WI38 (cell line): ENCODE measurements around the gene PPP1R12C.
A peak's percentile ranks its signal among the peaks of the same experiment; 100 is the strongest.
"Not testable (repeated sequence)": the region's sequence is repeated elsewhere in the genome, so short reads cannot be mapped to it uniquely, and the experiment has no call there.

Source experiments
- H3K4me3 ChIP-seq: 2 replicates; pipeline ENCODE4 v1.5.1; 2011; ENCODE audit warnings: low read depth, mild to moderate bottlenecking, control low read depth, low read length
- TF ChIP-seq, protein P1 (sequence below): IDR thresholded peaks from 2 replicates; pipeline ENCODE4 v1.5.1; 2012; ENCODE audit warnings: low read depth, mild to moderate bottlenecking, control low read depth, low read length

The PPP1R12C gene

DNA sequence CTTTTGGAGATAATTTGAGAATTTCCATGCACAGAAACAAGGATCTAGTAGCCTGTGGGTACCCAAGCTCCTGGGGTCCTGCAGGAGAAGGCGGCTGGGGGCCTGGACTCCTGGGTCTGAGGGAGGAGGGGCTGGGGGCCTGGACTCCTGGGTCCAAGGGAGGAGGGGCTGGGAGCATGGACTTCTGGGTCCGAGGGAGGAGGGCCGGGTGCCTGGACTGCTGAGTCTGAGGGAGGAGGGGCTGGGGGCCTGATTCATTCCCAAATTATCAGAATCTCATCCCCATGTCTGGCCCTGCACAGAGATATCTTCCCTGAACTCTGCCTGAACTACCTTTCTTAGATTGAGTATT, 54.0 kb downstream of the PPP1R12C start:
- TF ChIP-seq, protein P1, sequence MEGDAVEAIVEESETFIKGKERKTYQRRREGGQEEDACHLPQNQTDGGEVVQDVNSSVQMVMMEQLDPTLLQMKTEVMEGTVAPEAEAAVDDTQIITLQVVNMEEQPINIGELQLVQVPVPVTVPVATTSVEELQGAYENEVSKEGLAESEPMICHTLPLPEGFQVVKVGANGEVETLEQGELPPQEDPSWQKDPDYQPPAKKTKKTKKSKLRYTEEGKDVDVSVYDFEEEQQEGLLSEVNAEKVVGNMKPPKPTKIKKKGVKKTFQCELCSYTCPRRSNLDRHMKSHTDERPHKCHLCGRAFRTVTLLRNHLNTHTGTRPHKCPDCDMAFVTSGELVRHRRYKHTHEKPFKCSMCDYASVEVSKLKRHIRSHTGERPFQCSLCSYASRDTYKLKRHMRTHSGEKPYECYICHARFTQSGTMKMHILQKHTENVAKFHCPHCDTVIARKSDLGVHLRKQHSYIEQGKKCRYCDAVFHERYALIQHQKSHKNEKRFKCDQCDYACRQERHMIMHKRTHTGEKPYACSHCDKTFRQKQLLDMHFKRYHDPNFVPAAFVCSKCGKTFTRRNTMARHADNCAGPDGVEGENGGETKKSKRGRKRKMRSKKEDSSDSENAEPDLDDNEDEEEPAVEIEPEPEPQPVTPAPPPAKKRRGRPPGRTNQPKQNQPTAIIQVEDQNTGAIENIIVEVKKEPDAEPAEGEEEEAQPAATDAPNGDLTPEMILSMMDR: no peak
- H3K4me3 ChIP-seq: peak overlapping the region; percentile 83

- H3K4me3 ChIP-seq: peak within 1 kb of the TSS; percentile 83
- TF ChIP-seq, protein P1: no peak
Measured at GRCh38 chr19:55062735-55063491, 54.5 kb downstream of the PPP1R12C start, which contains the start of gene RDH13. Gene RDH13, minus strand, starts transcription at chr19:55063148. Its CDS starts 116 bp downstream, at chr19:55063032.

DNA sequence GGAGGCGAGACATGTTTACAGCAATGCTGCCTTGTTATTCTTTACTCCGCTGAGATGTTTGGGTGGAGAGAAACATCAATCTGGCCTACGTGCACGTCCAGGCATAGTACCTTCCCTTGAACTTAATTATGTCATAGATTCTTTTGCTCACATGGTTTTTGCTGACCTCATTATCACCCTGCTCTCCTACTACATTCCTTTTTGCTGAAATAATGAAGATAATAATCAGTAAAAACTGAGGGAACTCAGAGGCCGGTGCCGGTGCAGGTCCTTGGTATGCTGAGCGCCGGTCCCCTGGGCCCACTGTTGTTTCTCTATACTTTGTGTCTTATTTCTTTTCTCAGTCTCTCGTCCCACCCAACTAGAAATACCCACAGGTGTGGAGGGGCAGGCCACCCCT, 57.1 kb downstream of the PPP1R12C start:
- H3K4me3 ChIP-seq: not testable (repeated sequence)

DNA sequence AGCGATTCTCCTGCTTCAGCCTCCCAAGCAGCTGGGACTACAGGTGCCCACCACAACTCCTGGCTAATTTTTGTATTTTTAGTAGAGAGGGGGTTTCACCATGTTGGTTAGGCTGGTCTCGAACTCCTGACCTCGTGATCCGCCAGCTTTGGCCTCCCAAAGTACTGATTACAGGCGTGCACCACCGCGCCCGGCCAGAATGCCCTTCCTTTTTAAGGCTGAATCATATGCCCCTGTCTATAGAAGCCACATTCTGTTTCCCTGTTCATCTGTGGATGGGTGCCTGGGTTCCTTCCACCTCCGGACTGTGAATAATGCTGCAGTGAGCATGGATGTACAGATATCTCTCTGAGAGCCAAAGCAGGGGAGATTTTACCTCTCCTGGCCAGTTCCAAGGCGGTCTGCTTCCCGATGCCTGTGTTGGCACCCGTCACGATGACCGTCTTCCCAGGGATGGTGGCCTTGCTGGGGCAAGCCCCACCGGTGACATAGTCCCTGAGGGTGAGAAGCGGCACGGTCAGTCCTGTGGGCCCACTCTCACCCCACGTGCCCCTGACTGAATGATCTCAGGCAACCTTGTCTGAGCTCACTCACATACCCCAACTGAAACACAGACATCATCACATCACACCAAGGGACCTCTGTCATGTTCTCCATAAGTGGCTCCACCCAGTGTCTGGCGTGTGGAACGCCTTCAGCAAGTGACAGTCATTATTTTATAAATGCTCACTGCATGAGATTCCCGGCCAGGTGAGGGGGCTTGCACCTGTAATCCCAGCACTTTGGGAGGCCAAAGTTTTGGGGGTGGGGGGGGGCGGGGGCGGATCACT, 58.4 kb downstream of the PPP1R12C start:
- TF ChIP-seq, protein P1: no peak
- no peak overlapping the region for H3K4me3 ChIP-seq

DNA sequence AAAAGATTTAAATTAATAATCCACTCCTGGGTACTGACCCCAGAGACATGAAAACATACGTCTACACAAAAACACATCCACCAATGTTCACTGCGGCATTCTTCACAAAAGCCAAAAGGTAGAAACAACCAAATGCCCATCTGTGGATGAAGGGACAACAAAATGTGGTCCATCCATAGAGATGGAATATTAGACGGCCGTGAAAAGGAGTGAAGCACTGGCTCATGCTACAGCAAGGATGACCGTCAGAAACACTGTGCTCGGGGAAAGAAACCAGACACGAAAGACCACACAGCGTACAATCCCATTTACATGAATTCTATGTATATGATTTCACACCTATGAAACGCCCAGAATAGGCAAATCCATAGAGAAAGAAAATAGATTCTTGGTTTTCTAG, 60.6 kb downstream of the PPP1R12C start:
- H3K4me3 ChIP-seq: no peak overlapping the region
- TF ChIP-seq, protein P1: no peak

GRCh38 chr19:55053735-55054134, 63.7 kb downstream of the PPP1R12C start:
- H3K4me3 ChIP-seq: no peak overlapping the region
- TF ChIP-seq, protein P1: no peak

GRCh38 chr19:55050749-55051532, 66.5 kb downstream of the PPP1R12C start:
- no peak overlapping the region for H3K4me3 ChIP-seq
- TF ChIP-seq, protein P1: no peak
